GM23338 (cell line): ENCODE data around the gene PKNOX2.

Source experiments
- EZH2phosphoT487 ChIP-seq: fragments of 200-600 bp; sonication (generic); IDR thresholded peaks from one replicate; pipeline ENCODE4 v1.8.1; 2018; ENCODE audit warnings: antibody characterized with exemption; ENCODE audit not compliant: unreplicated experiment
- POLR2AphosphoS5 ChIP-seq: IDR thresholded peaks from 2 replicates; pipeline ENCODE4 v1.6.1; 2016; ENCODE audit warnings: antibody characterized with exemption, low read depth
- REST ChIP-seq: IDR thresholded peaks from one replicate; pipeline ENCODE4 v1.6.1; 2018; ENCODE audit warnings: antibody characterized with exemption; ENCODE audit not compliant: unreplicated experiment

- TF ChIP-seq EZH2phosphoT487, result no peak
- no peak for TF ChIP-seq REST
- no peak for TF ChIP-seq POLR2AphosphoS5
Observed at GRCh38 chr11:125173027-125173426, 8.5 kb downstream of the PKNOX2 start.
